ENCODE measurements around the gene PAOX. TPM values are rescaled to one million over a fixed set of nuclear protein-coding genes. Genes with fewer than 3 reads are reported as not detected.
A peak's percentile ranks its signal among the peaks of the same experiment; 100 is the strongest.

The PAOX gene
- total and polyA plus RNA-seq, 9 of the 15 experiments (the other 6 are each of a cell fraction or from before 2014, with no cell fraction given), result 0.80 to 6.4 (median 2.6) TPM

DNA sequence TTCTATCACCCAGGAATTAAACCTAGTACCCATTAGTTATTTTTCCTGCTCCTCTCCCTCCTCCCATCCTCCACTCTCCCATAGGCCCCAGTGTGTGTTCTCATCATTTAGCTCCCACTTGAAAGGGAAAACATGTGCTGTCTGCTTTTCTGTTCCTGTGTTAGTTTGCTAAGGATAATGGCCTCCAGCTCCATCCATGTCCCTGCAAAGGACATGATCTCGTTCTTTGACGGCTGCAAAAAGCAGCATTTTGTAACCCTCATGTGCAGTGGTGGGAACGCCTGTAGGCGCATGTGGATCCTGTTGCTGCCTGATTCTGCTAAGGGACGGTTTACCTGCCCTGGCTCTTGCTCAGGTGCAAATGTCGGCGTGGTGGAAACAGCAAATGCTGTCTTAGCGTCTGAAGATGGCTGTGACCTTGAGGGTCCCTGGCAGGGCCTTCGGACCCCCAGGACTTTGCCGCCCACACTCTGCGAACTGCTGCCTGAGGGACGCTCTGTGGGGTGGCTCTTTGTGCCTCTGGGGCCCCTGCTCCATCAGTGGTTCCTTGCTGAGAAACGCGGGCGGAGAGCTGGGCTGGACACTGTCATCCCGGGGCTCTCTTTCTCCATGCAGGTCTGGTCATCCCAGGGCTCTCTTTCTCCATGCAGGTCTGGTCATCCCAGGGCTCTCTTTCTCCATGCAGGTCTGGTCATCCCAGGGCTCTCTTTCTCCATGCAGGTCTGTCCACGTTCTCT lies 9.3 kb downstream of the PAOX start (continued):
- TF ChIP-seq, protein P1, sequence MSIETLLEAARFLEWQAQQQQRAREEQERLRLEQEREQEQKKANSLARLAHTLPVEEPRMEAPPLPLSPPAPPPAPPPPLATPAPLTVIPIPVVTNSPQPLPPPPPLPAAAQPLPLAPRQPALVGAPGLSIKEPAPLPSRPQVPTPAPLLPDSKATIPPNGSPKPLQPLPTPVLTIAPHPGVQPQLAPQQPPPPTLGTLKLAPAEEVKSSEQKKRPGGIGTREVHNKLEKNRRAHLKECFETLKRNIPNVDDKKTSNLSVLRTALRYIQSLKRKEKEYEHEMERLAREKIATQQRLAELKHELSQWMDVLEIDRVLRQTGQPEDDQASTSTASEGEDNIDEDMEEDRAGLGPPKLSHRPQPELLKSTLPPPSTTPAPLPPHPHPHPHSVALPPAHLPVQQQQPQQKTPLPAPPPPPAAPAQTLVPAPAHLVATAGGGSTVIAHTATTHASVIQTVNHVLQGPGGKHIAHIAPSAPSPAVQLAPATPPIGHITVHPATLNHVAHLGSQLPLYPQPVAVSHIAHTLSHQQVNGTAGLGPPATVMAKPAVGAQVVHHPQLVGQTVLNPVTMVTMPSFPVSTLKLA (conservative IDR thresholded peaks at IDR 0.05), result peak; percentile 20 to 57; a peak in 2 of 4 replicates
- TF ChIP-seq NCOA1 (IDR thresholded peaks at IDR 0.05; ENCODE audit: low read depth), result peak; percentile 93
- TF ChIP-seq, protein P2, sequence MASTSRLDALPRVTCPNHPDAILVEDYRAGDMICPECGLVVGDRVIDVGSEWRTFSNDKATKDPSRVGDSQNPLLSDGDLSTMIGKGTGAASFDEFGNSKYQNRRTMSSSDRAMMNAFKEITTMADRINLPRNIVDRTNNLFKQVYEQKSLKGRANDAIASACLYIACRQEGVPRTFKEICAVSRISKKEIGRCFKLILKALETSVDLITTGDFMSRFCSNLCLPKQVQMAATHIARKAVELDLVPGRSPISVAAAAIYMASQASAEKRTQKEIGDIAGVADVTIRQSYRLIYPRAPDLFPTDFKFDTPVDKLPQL (IDR thresholded peaks at IDR 0.05; ENCODE audit: extremely low read depth, insufficient read length), result no peak
- TF ChIP-seq, protein P3, sequence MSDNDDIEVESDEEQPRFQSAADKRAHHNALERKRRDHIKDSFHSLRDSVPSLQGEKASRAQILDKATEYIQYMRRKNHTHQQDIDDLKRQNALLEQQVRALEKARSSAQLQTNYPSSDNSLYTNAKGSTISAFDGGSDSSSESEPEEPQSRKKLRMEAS (CRISPR knock-in tag; IDR thresholded peaks at IDR 0.05), result peak; percentile 67
- no peak for TF ChIP-seq NCOA4 (IDR thresholded peaks at IDR 0.05; ENCODE audit: partially characterized antibody)
- TF ChIP-seq, protein P4, sequence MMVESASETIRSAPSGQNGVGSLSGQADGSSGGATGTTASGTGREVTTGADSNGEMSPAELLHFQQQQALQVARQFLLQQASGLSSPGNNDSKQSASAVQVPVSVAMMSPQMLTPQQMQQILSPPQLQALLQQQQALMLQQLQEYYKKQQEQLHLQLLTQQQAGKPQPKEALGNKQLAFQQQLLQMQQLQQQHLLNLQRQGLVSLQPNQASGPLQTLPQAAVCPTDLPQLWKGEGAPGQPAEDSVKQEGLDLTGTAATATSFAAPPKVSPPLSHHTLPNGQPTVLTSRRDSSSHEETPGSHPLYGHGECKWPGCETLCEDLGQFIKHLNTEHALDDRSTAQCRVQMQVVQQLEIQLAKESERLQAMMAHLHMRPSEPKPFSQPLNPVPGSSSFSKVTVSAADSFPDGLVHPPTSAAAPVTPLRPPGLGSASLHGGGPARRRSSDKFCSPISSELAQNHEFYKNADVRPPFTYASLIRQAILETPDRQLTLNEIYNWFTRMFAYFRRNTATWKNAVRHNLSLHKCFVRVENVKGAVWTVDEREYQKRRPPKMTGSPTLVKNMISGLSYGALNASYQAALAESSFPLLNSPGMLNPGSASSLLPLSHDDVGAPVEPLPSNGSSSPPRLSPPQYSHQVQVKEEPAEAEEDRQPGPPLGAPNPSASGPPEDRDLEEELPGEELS (CRISPR knock-in tag; IDR thresholded peaks at IDR 0.05; ENCODE audit: borderline replicate concordance), result no peak
- peak; percentile 49; the same call in 1 of the 2 replicates for TF ChIP-seq NR2C1 (IDR thresholded peaks at IDR 0.05)
- TF ChIP-seq NR2C1 (tag; IDR thresholded peaks at IDR 0.05), result no peak
- TF ChIP-seq HCFC1 (IDR thresholded peaks at IDR 0.05; ENCODE audit: low read depth, low read length), result peak; percentile 66
- peak; percentile 60 for TF ChIP-seq TAF1 (IDR thresholded peaks at IDR 0.05; ENCODE audit: control insufficient read depth, extremely low read depth, insufficient read depth, low read length, severe bottlenecking)
- TF ChIP-seq PML (IDR thresholded peaks at IDR 0.05; ENCODE audit: low read length), result no peak
- TF ChIP-seq, protein P5, sequence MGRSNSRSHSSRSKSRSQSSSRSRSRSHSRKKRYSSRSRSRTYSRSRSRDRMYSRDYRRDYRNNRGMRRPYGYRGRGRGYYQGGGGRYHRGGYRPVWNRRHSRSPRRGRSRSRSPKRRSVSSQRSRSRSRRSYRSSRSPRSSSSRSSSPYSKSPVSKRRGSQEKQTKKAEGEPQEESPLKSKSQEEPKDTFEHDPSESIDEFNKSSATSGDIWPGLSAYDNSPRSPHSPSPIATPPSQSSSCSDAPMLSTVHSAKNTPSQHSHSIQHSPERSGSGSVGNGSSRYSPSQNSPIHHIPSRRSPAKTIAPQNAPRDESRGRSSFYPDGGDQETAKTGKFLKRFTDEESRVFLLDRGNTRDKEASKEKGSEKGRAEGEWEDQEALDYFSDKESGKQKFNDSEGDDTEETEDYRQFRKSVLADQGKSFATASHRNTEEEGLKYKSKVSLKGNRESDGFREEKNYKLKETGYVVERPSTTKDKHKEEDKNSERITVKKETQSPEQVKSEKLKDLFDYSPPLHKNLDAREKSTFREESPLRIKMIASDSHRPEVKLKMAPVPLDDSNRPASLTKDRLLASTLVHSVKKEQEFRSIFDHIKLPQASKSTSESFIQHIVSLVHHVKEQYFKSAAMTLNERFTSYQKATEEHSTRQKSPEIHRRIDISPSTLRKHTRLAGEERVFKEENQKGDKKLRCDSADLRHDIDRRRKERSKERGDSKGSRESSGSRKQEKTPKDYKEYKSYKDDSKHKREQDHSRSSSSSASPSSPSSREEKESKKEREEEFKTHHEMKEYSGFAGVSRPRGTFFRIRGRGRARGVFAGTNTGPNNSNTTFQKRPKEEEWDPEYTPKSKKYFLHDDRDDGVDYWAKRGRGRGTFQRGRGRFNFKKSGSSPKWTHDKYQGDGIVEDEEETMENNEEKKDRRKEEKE (IDR thresholded peaks at IDR 0.05; ENCODE audit: borderline replicate concordance in 1 of 2, control insufficient read depth in 1 of 2, low read depth in 2 of 2, low read length in 1 of 2), result peak in 1 of 2 experiments; percentile 43; a peak in 1 of 4 replicates
- TF ChIP-seq ZEB2 (IDR thresholded peaks at IDR 0.05), result peak; percentile 95
- TF ChIP-seq ARID1B (IDR thresholded peaks at IDR 0.05), result 0 out of 2 replicates have a peak, but pooled peaks have one; percentile 12
- TF ChIP-seq PHF21A (IDR thresholded peaks at IDR 0.05; ENCODE audit: borderline replicate concordance, low read depth), result no peak
- TF ChIP-seq KDM1A (IDR thresholded peaks at IDR 0.05), result peak; percentile 32 to 51; a peak in 3 of 4 replicates
- no peak for TF ChIP-seq MAFK (IDR thresholded peaks at IDR 0.05; ENCODE audit: low read length)
- no peak for TF ChIP-seq ATF1 (CRISPR knock-in tag; IDR thresholded peaks at IDR 0.05)
- TF ChIP-seq ATF1 (tag; IDR thresholded peaks at IDR 0.05), result no peak
- peak; percentile 44; the same call in 1 of the 2 replicates for TF ChIP-seq LEF1 (IDR thresholded peaks at IDR 0.05)
- TF ChIP-seq KDM2B (CRISPR knock-in tag; IDR thresholded peaks at IDR 0.05), result no peak
- peak; percentile 40 for TF ChIP-seq NEUROD1 (IDR thresholded peaks at IDR 0.05; ENCODE audit: borderline replicate concordance, low read depth, low read length, partially characterized antibody)

Data from K562 (cell line).